Large intestine (tissue), 3 donors: ENCODE measurements around the gene ZNF260. TPM values are rescaled to one million over a fixed set of nuclear protein-coding genes. Genes with fewer than 3 reads are reported as not detected.
"Not testable (repeated sequence)": the region's sequence is repeated elsewhere in the genome, so short reads cannot be mapped to it uniquely, and the experiment has no call there.

Source experiments
- DNase-seq, 2 donors: peaks; one replicate each; pipeline versions ENCODE4 v3.0.0 to v3.0.0-alpha.2; 2013
- H3K27ac ChIP-seq: one replicate; pipeline ENCODE4 v1.5.1; 2013; ENCODE audit warnings: low read length
- H3K27me3 ChIP-seq: 2 replicates; pipeline ENCODE4 v1.6.1; 2013; ENCODE audit warnings: low read length; ENCODE audit not compliant: control insufficient read depth, insufficient read depth
- H3K36me3 ChIP-seq: 2 replicates; pipeline ENCODE4 v1.6.1; 2013; ENCODE audit warnings: low read length; ENCODE audit not compliant: control insufficient read depth, insufficient read depth
- H3K4me1 ChIP-seq: one replicate; pipeline ENCODE4 v1.6.1; 2013; ENCODE audit warnings: low read length; ENCODE audit not compliant: control insufficient read depth, insufficient read depth
- H3K4me3 ChIP-seq: one replicate; pipeline ENCODE4 v1.5.1; 2013; ENCODE audit warnings: low read length
- H3K9me3 ChIP-seq: one replicate; pipeline ENCODE4 v1.6.1; 2013; ENCODE audit warnings: mild to moderate bottlenecking, low read depth, low read length, moderate library complexity; ENCODE audit not compliant: control insufficient read depth
- WGBS: methylation state at CpG from one replicate; pipeline ENCODE4 v1.1.5; 2013; ENCODE audit warnings: low lambda C conversion rate; ENCODE audit not compliant: insufficient coverage; 5-methylcytosine and 5-hydroxymethylcytosine counted together
- polyA plus RNA-seq: library from polyadenylated mRNA; unstranded; fragments of 120-200 nt; gene quantifications from one replicate; pipeline ENCODE4 v1.2.1, GENCODE V29; 2013

Gene ZNF260
- polyA plus RNA-seq, 1 donor = 16.1 TPM

DNA sequence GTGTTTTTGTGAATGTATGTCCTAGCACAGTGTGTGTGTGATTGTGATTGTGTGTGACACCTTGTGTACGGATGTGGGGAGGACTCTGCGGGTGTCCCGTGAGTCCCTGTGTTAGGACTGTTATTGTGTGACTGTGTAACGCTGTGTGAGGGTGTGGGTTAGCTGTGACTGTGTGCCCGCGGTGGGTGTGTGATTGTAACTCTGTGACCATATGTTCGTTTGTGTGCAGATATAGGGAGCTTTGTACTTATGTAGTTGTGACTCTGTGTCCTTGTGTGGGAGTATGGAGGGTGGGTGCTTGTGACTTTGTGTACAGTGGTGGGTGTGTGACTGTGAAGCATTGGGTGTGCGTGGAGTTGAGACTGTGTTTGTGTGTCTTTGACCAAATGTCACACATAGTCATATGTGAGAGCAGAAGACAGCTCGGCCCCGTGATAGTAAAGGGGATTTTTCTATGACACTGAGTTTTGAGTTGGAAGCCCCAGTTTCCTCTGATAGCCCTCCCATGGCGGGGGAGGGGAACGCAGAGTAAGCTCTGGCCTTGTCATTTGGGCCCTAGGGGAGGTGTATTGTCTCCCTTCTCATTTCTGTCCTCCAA is 949 bp upstream of the ZNF260 start:
- H3K4me3 ChIP-seq = peak overlapping the region; percentile 80
- peak in 1 of 2 donors; percentile 3 for DNase-seq
- H3K9me3 ChIP-seq = peaks cover 26% of the 10 kb centered on the region

DNA sequence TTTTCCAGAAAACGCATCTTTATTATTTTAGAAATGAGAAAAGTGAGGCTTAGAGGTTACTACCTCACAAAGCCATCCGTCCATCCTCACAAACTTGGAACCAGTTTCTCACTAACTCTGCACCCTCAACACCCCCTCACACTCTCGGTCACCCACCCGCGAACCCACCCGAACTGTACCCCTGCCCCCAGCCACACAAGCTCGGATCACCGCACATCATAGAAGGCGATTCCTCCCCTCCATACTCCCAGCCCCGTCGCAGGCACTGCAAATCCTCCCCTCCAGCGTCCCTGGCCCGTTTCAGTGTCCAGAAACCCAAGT is 238 bp downstream of the ZNF260 start:
- Histone ChIP-seq H3K4me1 (no peaks in the 10 kb centered on the region), H3K9me3 (peaks cover 26% of the 10 kb centered on the region), H3K36me3 (peaks cover 16% of the 10 kb centered on the region), H3K27ac (peak overlapping the region; percentile 96), H3K27me3 (no peaks in the 10 kb centered on the region), H3K4me3 (peak overlapping the region; percentile 80)
- 0% methylated on average over 1 of the region's 13 CpGs for WGBS
- DNase-seq = no peak

More for the DNA sequence above, 949 bp upstream of the ZNF260 start:
- H3K4me1 ChIP-seq = no peaks in the 10 kb centered on the region
- H3K27me3 ChIP-seq = no peaks in the 10 kb centered on the region
- WGBS = no CpG with 5 or more reads among the region's 12 CpGs
- H3K36me3 ChIP-seq = peaks cover 9% of the 10 kb centered on the region
- H3K27ac ChIP-seq = peak overlapping the region; percentile 96

DNA sequence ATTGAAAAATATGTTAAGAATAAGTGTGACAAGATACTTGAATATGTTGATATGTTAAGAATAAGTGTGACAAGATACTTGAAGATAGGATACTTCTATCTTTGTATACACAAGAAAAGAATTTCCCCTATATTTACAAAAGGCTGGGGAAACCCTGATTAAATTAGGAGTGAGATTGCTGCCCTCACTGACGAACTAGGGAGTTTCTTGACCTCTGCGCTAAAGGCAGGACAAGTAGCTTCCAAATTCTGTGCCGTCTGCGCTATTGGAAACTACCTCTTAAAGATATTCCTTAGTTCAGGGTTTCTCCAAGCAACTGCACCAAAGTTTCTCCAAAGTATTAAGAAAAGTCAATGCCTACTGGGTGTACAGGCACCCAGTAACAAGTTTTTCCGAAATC is 730 bp downstream of the ZNF260 start:
- no CpG with 5 or more reads among the region's 5 CpGs for WGBS
- H3K9me3 ChIP-seq = peaks cover 23% of the 10 kb centered on the region
- no peaks in the 10 kb centered on the region for H3K4me1 ChIP-seq
- H3K36me3 ChIP-seq = peaks cover 21% of the 10 kb centered on the region
- peak overlapping the region; percentile 96 for H3K27ac ChIP-seq
- DNase-seq = no peak
- no peaks in the 10 kb centered on the region for H3K27me3 ChIP-seq
- H3K4me3 ChIP-seq = peak overlapping the region; percentile 80

DNA sequence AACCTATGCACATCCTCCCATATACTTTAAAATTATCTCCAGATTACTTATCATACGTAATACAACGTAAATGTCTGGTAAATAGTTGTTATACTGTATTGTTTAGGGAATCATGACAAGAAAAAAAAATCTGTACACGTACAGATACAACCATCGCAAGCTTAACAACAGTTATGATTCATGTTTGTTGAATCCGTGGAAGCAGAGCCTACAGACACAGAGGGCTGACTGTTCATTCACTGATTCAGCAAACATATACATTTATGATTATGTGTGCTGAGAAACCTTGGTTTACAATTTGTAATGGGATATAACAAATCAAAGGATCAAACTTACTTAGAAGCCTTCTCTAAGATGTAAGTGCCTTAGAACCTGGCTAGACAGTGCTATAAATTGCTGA is 1.5 kb downstream of the ZNF260 start:
- DNase-seq = no peak
- 100% methylated on average over 1 of the region's 5 CpGs for WGBS
- Histone ChIP-seq H3K27me3 (no peaks in the 10 kb centered on the region), H3K36me3 (peaks cover 22% of the 10 kb centered on the region), H3K4me1 (no peaks in the 10 kb centered on the region), H3K27ac (no peak overlapping the region), H3K9me3 (peaks cover 28% of the 10 kb centered on the region), H3K4me3 (no peak overlapping the region)

DNA sequence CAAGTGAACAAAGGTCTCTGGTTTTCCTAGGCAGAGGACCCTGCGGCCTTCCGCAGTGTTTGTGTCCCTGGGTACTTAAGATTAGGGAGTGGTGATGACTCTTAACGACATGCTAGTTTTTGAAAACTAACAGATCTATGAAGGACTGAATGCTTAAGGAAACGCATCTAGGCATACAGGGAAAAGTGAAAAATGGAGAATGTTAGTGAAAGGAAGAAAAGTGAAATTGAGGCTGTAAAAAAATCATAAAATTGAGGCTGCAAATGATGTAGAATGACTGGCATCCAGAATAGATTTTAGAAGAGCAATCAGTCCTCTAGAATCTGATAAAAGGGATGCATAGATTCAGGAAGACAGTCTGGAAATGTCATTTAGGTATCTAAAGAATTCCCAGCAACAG is 3.5 kb downstream of the ZNF260 start:
- DNase-seq = no peak
- Histone ChIP-seq H3K36me3 (peaks cover 24% of the 10 kb centered on the region), H3K9me3 (peaks cover 37% of the 10 kb centered on the region), H3K27me3 (no peaks in the 10 kb centered on the region), H3K4me3 (no peak overlapping the region), H3K4me1 (no peaks in the 10 kb centered on the region), H3K27ac (no peak overlapping the region)
- WGBS = 100% methylated on average over 2 of the region's 4 CpGs

DNA sequence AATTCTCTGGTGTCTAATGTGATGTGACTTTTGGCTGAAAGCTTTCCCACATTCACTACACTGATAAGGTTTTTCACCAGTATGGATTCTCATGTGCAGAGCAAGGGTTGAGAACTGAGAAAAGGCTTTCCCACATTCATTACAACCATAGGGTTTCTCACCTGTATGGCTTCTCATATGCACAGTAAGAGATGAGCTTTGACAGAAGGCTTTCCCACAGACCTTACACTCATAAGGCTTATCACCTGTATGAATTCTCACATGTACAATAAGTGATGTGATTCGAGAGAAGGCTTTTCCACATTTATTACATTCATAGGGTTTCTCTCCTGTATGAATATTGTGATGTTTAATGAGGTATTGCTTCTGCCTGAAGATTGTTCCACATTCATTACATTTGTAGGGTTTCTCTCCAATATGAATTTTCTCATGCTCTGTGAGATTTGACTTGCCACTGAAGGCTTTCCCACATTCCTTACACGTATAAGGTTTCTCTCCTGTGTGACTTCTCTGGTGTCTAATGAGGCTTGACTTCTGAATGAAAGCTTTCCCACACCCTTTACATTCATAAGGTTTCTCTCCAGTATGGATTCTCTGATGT is 14.0 kb downstream of the ZNF260 start:
- no peaks in the 10 kb centered on the region for H3K27me3 ChIP-seq
- peaks cover 44% of the 10 kb centered on the region for H3K9me3 ChIP-seq
- DNase-seq = no peak
- WGBS = no CpG with 5 or more reads among the region's 2 CpGs
- H3K27ac ChIP-seq = no peak overlapping the region
- peaks cover 41% of the 10 kb centered on the region for H3K36me3 ChIP-seq
- no peak overlapping the region for H3K4me3 ChIP-seq
- no peaks in the 10 kb centered on the region for H3K4me1 ChIP-seq

DNA sequence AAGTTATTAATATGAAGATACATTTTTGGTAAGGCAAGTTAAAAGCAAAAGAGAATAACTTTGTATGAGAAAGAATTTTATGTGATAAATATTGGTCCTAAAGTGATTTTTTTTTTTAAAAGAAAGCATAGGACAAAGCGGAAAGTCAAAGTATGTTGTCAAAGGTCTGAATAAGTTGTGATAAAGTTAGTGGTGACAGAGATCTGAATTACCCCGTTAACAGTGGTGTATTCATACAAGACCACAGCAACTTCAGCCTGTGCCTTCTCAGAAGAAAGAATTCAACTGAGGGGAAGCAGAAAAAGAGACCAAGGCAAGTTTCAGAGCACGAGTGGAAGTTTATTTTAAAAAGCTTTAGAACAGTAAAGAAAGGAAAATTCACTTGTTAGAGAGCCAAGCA is 19.7 kb downstream of the ZNF260 start:
- no peak overlapping the region for H3K4me3 ChIP-seq
- 100% methylated on average over 2 of the region's 3 CpGs for WGBS
- no peaks in the 10 kb centered on the region for H3K27me3 ChIP-seq
- H3K9me3 ChIP-seq = peaks cover 28% of the 10 kb centered on the region
- no peaks in the 10 kb centered on the region for H3K4me1 ChIP-seq
- no peaks in the 10 kb centered on the region for H3K36me3 ChIP-seq
- DNase-seq = no peak
- H3K27ac ChIP-seq = no peak overlapping the region

DNA sequence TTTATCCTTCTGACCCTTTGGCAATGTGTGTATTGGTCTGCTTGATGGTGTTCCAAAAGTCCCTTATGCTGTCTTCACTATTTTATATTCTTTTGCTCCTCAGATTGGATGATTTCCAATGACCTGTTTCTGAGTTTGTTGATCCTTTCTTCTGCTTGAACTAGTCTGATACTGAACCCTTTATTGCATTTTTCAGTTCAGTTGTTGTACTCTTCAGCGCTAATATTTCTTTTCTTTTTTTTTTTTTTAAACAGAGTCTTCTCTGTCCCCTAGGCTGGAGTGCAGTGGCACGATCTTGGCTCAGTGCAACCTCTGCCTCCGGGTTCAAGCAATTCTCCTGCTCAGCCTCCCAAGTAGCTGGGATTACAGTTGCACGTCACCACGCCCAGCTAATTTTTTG is 26.1 kb downstream of the ZNF260 start:
- H3K4me3 ChIP-seq = no peak overlapping the region
- no peaks in the 10 kb centered on the region for H3K27me3 ChIP-seq
- H3K27ac ChIP-seq = no peak overlapping the region
- peaks cover 37% of the 10 kb centered on the region for H3K9me3 ChIP-seq
- H3K36me3 ChIP-seq = no peaks in the 10 kb centered on the region
- no peak for DNase-seq
- 100% methylated on average over 1 of the region's 5 CpGs for WGBS
- H3K4me1 ChIP-seq = no peaks in the 10 kb centered on the region

DNA sequence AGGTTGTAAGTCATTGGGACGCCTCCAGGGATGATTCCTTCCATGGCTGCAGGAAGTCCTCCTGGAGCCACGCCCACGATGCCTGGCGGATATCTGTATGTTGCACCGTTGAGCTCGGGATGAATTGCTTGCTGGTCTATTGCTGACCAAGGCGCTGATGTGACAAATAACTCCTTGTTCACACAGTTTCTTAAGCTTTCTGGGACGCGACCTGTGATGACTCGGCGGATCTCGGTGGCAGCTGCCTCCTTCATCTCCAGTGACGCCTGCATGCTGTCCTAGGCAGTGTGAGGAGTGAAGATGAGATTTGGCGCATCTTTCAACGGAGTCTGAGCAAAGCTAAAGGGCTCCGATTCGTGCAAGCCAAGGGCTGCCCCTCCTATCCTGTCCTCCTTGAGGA is 31.1 kb downstream of the ZNF260 start:
- H3K27ac ChIP-seq = no peak overlapping the region
- no CpG with 5 or more reads among the region's 17 CpGs for WGBS
- H3K4me3 ChIP-seq = no peak overlapping the region
- peaks cover 23% of the 10 kb centered on the region for H3K9me3 ChIP-seq
- no peaks in the 10 kb centered on the region for H3K36me3 ChIP-seq
- DNase-seq = no peak
- H3K4me1 ChIP-seq = no peaks in the 10 kb centered on the region
- H3K27me3 ChIP-seq = no peaks in the 10 kb centered on the region

DNA sequence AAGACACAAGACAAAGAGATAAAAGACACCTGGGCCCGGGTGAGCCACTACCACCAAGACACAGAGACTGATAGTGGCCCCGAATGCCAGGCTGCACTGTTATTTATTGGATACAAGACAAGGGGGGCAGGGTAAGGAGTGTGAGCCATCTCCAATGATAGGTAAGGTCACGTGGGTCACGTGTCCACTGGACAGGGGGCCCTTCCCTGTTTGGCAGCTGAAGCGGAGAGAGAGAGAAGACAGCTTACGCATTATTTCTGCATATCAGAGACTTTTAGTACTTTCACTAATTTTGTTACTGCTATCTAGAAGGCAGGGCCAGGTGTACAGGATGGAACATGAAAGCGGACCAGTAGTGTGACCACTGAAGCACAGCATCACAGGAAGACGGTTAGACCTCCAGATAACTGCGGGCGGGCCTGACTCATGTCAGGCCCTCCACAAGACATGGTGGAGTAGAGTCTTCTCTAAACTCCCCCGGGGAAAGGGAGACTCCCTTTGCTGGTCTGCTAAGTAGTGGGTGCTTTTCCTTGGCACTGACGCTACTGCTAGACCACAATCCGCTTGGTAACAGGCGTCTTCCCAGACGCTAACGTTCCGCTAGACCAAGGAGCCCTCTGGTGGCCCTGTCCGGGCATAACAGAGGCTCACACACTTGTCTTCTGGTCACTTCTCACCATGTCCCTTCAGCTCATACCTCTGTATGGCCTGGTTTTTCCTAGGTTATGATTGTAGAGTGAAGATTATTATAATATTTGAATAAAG is 35.2 kb downstream of the ZNF260 start:
- not testable (repeated sequence) for H3K4me3 ChIP-seq, H3K27me3 ChIP-seq, H3K36me3 ChIP-seq, H3K4me1 ChIP-seq, H3K27ac ChIP-seq
- DNase-seq = peak in 1 of 2 donors; percentile 2
- WGBS = 27% methylated on average over 2 of the region's 18 CpGs
- peaks cover 20% of the 10 kb centered on the region for H3K9me3 ChIP-seq
